GM12878 (cell line): Measurements from ENCODE around the gene FFAR4. TPM values are rescaled to one million over a fixed set of nuclear protein-coding genes. Genes with fewer than 3 reads are reported as not detected.

Experiments
- ATAC-seq: fragments of 200-7000 bp; cut with Tn5 transposase; 3 replicates; pipeline ENCODE4 v1.9.1; 2020; ENCODE audit warnings: mild to moderate bottlenecking, moderate library complexity
- BruUV-seq: library from RNA; stranded (reverse); fragments of 400-500 nt; replicated peaks from 2 replicates; lab custom pipeline; 2021; lab: Mats Ljungman, UMichigan
- CTCF ChIA-PET: fragments of 300-600 bp; sonication (Branson Sonifier 250); formaldehyde crosslinking; extraction: SDS; loops from one replicate; lab custom pipeline; 2021; ENCODE audit warnings: inconsistent platforms; lab: Yijun Ruan, JAX
- POLR2A ChIA-PET: fragments of 350-600 bp; formaldehyde crosslinking; extraction: SDS; loops from one replicate; lab custom pipeline; 2021; ENCODE audit warnings: inconsistent platforms; lab: Charles Lee
- RAD21 ChIA-PET: fragments of 300-600 bp; sonication (Branson Sonifier 250); formaldehyde crosslinking; loops from one replicate; lab custom pipeline; 2023; ENCODE audit warnings: antibody characterized with exemption; ENCODE audit not compliant: unreplicated experiment; lab: Charles Lee
- SMC1A ChIA-PET: fragments of 300-600 bp; sonication (Branson Sonifier 250); formaldehyde crosslinking; loops from one replicate; lab custom pipeline; 2023; ENCODE audit not compliant: unreplicated experiment, uncharacterized antibody; lab: Charles Lee
- DNase-seq: peaks from one replicate; pipeline ENCODE4 v3.0.0-alpha.2; 2011; ENCODE audit warnings: low read depth, low spot score
- FAIRE-seq: peaks from 3 replicates; lab custom pipeline; 2011; peaks lifted over from hg19 to GRCh38; lab: Jason Lieb, UNC
- H2AFZ ChIP-seq: 2 replicates; pipeline ENCODE4 v1.6.0; 2011; ENCODE audit warnings: low read depth, low read length, control low read depth; ENCODE audit not compliant: control insufficient read depth
- H3K27ac ChIP-seq: 2 replicates; pipeline ENCODE4 v1.5.1; 2011; ENCODE audit warnings: control low read depth; ENCODE audit not compliant: control insufficient read depth, insufficient read depth
- H3K27me3 ChIP-seq, 2 experiments: replicated peaks in 1 of 2; 2 replicates each; pipeline versions ENCODE4 v1.6.0 to v1.6.1; 2011; ENCODE audit warnings: low read length in 1 of 2; ENCODE audit not compliant: control insufficient read depth in 2 of 2, insufficient read depth in 2 of 2
- H3K36me3 ChIP-seq, 2 experiments: 2 replicates each; pipeline ENCODE4 v1.5.1; 2011; ENCODE audit warnings: low read length in 1 of 2; ENCODE audit not compliant: control insufficient read depth in 2 of 2, insufficient read depth in 2 of 2
- H3K4me1 ChIP-seq: 2 replicates; pipeline ENCODE4 v1.6.1; 2011; ENCODE audit warnings: mild to moderate bottlenecking, low read length, moderate library complexity, mixed read lengths; ENCODE audit not compliant: control insufficient read depth, insufficient read depth
- H3K4me2 ChIP-seq: 2 replicates; pipeline ENCODE4 v1.6.0; 2011; ENCODE audit warnings: control low read depth; ENCODE audit not compliant: control insufficient read depth, insufficient read depth
- H3K4me3 ChIP-seq: fragments of 200-600 bp; sonication (generic); 2 replicates; pipeline ENCODE4 v1.5.1; 2016
- H3K79me2 ChIP-seq: 2 replicates; pipeline ENCODE4 v1.6.0; 2011; ENCODE audit warnings: low read length; ENCODE audit not compliant: control insufficient read depth, insufficient read depth
- H3K9ac ChIP-seq: 2 replicates; pipeline ENCODE4 v1.8.0; 2011; ENCODE audit warnings: low read length, control low read depth, mixed read lengths; ENCODE audit not compliant: control insufficient read depth, insufficient read depth
- H3K9me3 ChIP-seq: replicated peaks from 3 replicates; pipeline ENCODE4 v1.5.1; 2011; ENCODE audit warnings: mild to moderate bottlenecking, low read length; ENCODE audit not compliant: control insufficient read depth, insufficient read depth
- H4K20me1 ChIP-seq: 2 replicates; pipeline ENCODE4 v1.6.0; 2011; ENCODE audit not compliant: control insufficient read depth, insufficient read depth
- CHD4 ChIP-seq: fragments of 200-600 bp; sonication (generic); IDR thresholded peaks from 2 replicates; pipeline ENCODE4 v1.6.1; 2016; ENCODE audit warnings: mild to moderate bottlenecking
- CREM ChIP-seq: IDR thresholded peaks from 2 replicates; pipeline ENCODE4 v1.6.1; 2014; ENCODE audit warnings: antibody characterized with exemption, low read depth
- ESRRA ChIP-seq: IDR thresholded peaks from 2 replicates; pipeline ENCODE4 v1.6.1; 2012; ENCODE audit warnings: mild to moderate bottlenecking, low read length, improper control_type of control experiment
- IKZF2 ChIP-seq, 2 experiments: fragments of 450-650 bp; IDR thresholded peaks; 2 replicates each; pipeline ENCODE4 v1.6.1; 2017; ENCODE audit warnings: mild to moderate bottlenecking in 2 of 2, moderate library complexity in 2 of 2
- KAT2A ChIP-seq: conservative IDR thresholded peaks from 2 replicates; pipeline ENCODE4 v1.6.1; 2011; ENCODE audit warnings: low read depth, low read length; ENCODE audit not compliant: control insufficient read depth
- MTA2 ChIP-seq: fragments of 450-650 bp; IDR thresholded peaks from 2 replicates; pipeline ENCODE4 v1.6.1; 2016; ENCODE audit warnings: low read depth, mild to moderate bottlenecking, moderate library complexity
- NR2C1 ChIP-seq: fragments of 450-650 bp; IDR thresholded peaks from 2 replicates; pipeline ENCODE4 v1.6.1; 2017; ENCODE audit warnings: antibody characterized with exemption, mild to moderate bottlenecking, moderate library complexity
- POU2F2 ChIP-seq: IDR thresholded peaks from 3 replicates; pipeline ENCODE4 v1.6.1; 2011; ENCODE audit warnings: low read depth, mild to moderate bottlenecking, low read length, borderline replicate concordance
- RELA ChIP-seq: fragments of 450-650 bp; IDR thresholded peaks from 2 replicates; pipeline ENCODE4 v1.8.0; 2014; ENCODE audit warnings: borderline replicate concordance; ENCODE audit not compliant: partially characterized antibody
- SMAD1 ChIP-seq: fragments of 450-650 bp; IDR thresholded peaks from 2 replicates; pipeline ENCODE4 v1.6.1; 2018; ENCODE audit warnings: mild to moderate bottlenecking, low read depth; ENCODE audit not compliant: partially characterized antibody
- WRNIP1 ChIP-seq: IDR thresholded peaks from 2 replicates; pipeline ENCODE4 v1.6.1; 2011; ENCODE audit warnings: low read depth, low read length, improper control_type of control experiment, borderline replicate concordance
- YBX1 ChIP-seq: fragments of 450-650 bp; IDR thresholded peaks from 2 replicates; pipeline ENCODE4 v1.6.1; 2016; ENCODE audit warnings: antibody characterized with exemption
- WGBS: methylation state at CpG from one replicate; pipeline ENCODE4 v1.1.6; 2016; ENCODE audit warnings: low lambda C conversion rate; ENCODE audit not compliant: insufficient replicate concordance, insufficient coverage; ENCODE audit errors: missing lambda C conversion rate; 5-methylcytosine and 5-hydroxymethylcytosine counted together
- in situ Hi-C: fragments of 300-500 bp; cut with MboI; formaldehyde crosslinking; loops from 9 replicates; pipeline ENCODE4 v1.14.3; 2018; ENCODE audit warnings: mixed read lengths
- intact Hi-C: fragments of 100-400 bp; cut with micrococcal nuclease; formaldehyde crosslinking; loops from one replicate; pipeline ENCODE4 v1.14.2; 2022; ENCODE audit not compliant: unreplicated experiment
- polyA plus RNA-seq, 11 experiments: library from polyadenylated mRNA; depleted of rRNA in 4 of 11; unstranded in 6 of 11; stranded (reverse) in 5 of 11; fragments of >200 nt; fragmentation: Nextera tagmentation in 4 of 11; fragmentation: Illumina TruSeq in 1 of 11; extraction: Ambion mirVana in 4 of 11; extraction: Trizol in 1 of 11; gene quantifications; 1 replicate in 1 of 11; 2 replicates in 10 of 11; pipeline versions ENCODE4 v1.2.1 to v1.2.3, GENCODE V29; 2011 to 2016; ENCODE audit warnings: inconsistent platforms in 2 of 11, missing spikeins in 2 of 11, low read depth in 1 of 11
- total RNA-seq, 4 experiments: library from RNA; depleted of rRNA in 3 of 4; stranded (reverse); fragments of >200 nt in 3 of 4; fragmentation: Illumina TruSeq in 1 of 4; extraction: Trizol in 1 of 4; gene quantifications; 2 replicates each; pipeline versions ENCODE4 v1.2.1 to v1.2.3, GENCODE V29; 2013 to 2021
- TF ChIP-seq, protein P1 (sequence below): fragments of 450-650 bp; IDR thresholded peaks from 2 replicates; pipeline ENCODE4 v1.6.1; 2017; ENCODE audit warnings: borderline replicate concordance

Gene FFAR4
- total and polyA plus RNA-seq, 10 of the 15 experiments (the other 5 are each of a cell fraction or from before 2014, with no cell fraction given), result not detected

GRCh38 chr10:93550606-93551005 is 15.9 kb upstream of the FFAR4 start:
- RAD21 ChIA-PET, result no interaction called here

More at GRCh38 chr10:93550606-93551005, 15.9 kb upstream of the FFAR4 start:
- in situ Hi-C loops, result loop anchor here (10.0 kb wide), 1 partner anchor 264 kb away; no protein-coding TSS in a partner anchor
- TF ChIP-seq CHD4 (no peak), WRNIP1 (no peak), MTA2 (no peak), RELA (no peak), CREM (no peak), SMAD1 (no peak), KAT2A (no peak), YBX1 (no peak), ESRRA (no peak), POU2F2 (no peak), NR2C1 (no peak), IKZF2 (IDR thresholded peaks at IDR 0.05) (no peak)
- TF ChIP-seq, protein P1, sequence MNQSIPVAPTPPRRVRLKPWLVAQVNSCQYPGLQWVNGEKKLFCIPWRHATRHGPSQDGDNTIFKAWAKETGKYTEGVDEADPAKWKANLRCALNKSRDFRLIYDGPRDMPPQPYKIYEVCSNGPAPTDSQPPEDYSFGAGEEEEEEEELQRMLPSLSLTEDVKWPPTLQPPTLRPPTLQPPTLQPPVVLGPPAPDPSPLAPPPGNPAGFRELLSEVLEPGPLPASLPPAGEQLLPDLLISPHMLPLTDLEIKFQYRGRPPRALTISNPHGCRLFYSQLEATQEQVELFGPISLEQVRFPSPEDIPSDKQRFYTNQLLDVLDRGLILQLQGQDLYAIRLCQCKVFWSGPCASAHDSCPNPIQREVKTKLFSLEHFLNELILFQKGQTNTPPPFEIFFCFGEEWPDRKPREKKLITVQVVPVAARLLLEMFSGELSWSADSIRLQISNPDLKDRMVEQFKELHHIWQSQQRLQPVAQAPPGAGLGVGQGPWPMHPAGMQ, result no peak
- TF ChIP-seq, all 136 proteins: peak for 0
- Histone ChIP-seq H2AFZ (no peak overlapping the region), H3K27me3 (no peaks in the 10 kb centered on the region), H3K9me3 (no peaks in the 10 kb centered on the region), H3K4me3 (no peak overlapping the region), H3K36me3 (no peaks in the 10 kb centered on the region), H3K4me1 (no peaks in the 10 kb centered on the region), H4K20me1 (no peaks in the 10 kb centered on the region), H3K27ac (no peak overlapping the region), H3K4me2 (no peak overlapping the region), H3K9ac (no peak overlapping the region), H3K79me2 (no peaks in the 10 kb centered on the region)
- ATAC-seq (no peak), FAIRE-seq (no peak), DNase-seq (no peak)
- 0% methylated on average over 4 of the region's 4 CpGs for WGBS
- ChIA-PET CTCF (interaction anchor here (0.6 to 1.9 kb wide), 9 partner anchors 9 to 371 kb away, joined by 3 to 8 read pairs (median 4); no protein-coding TSS in a partner anchor), SMC1A (interaction anchor here (0.7 to 1.2 kb wide), 4 partner anchors 20 to 175 kb away, joined by 3 read pairs; no protein-coding TSS in a partner anchor), POLR2A (no interaction called here)
- no TSS peak for BruUV-seq
- intact Hi-C loops, result no loop called here
